ENCODE results near the gene EI24.
A peak's percentile ranks its signal among the peaks of the same experiment; 100 is the strongest.

EI24 gene

GRCh38 chr11:125579811-125580210 lies 10.5 kb downstream of the EI24 start:
- no peak for DNase-seq (ENCODE audit: low read depth in 3 of 3)

- DNase-seq (ENCODE audit: low read depth in 3 of 3), result no peak
Observed at GRCh38 chr11:125583496-125583895, 14.2 kb downstream of the EI24 start.

- DNase-seq (ENCODE audit: low read depth in 3 of 3), result no peak
Observed at GRCh38 chr11:125585487-125585886, 16.2 kb downstream of the EI24 start.

- no peak for DNase-seq (ENCODE audit: low read depth in 3 of 3)
Observed at GRCh38 chr11:125586623-125587022, 17.3 kb downstream of the EI24 start.

GRCh38 chr11:125587480-125587879 lies 18.2 kb downstream of the EI24 start:
- DNase-seq (ENCODE audit: low read depth in 3 of 3), result no peak

- DNase-seq (ENCODE audit: low read depth in 3 of 3), result no peak
Observed at GRCh38 chr11:125588505-125588904, 19.2 kb downstream of the EI24 start.

- no peak for DNase-seq (ENCODE audit: low read depth in 3 of 3)
Observed at GRCh38 chr11:125591649-125592304, 22.5 kb downstream of the EI24 start.

GRCh38 chr11:125592305-125593113 lies 23.2 kb downstream of the EI24 start, which contains the start of gene STT3A:
STT3A (plus strand) TSS chr11:125592852; CDS start chr11:125595916, 3,064 bp downstream.
- peak; percentile 94 to 98 (median 97) for DNase-seq (ENCODE audit: low read depth in 3 of 3)

- no peak for DNase-seq (ENCODE audit: low read depth in 3 of 3)
Observed at GRCh38 chr11:125593114-125593820, 24.0 kb downstream of the EI24 start.

GRCh38 chr11:125594958-125595357 lies 25.7 kb downstream of the EI24 start:
- DNase-seq (ENCODE audit: low read depth in 3 of 3), result no peak

GRCh38 chr11:125600663-125601062 lies 31.4 kb downstream of the EI24 start:
- no peak for DNase-seq (ENCODE audit: low read depth in 3 of 3)

- DNase-seq (ENCODE audit: low read depth in 3 of 3), result no peak
Observed at GRCh38 chr11:125603207-125603606, 33.9 kb downstream of the EI24 start.

GRCh38 chr11:125605417-125605816 lies 36.1 kb downstream of the EI24 start:
- no peak for DNase-seq (ENCODE audit: low read depth in 3 of 3)

GRCh38 chr11:125609545-125609944 lies 40.3 kb downstream of the EI24 start:
- DNase-seq (ENCODE audit: low read depth in 3 of 3), result no peak

GRCh38 chr11:125618383-125618782 lies 49.1 kb downstream of the EI24 start:
- no peak for DNase-seq (ENCODE audit: low read depth in 3 of 3)

- no peak for DNase-seq (ENCODE audit: low read depth in 3 of 3)
Observed at GRCh38 chr11:125621995-125622394, 52.7 kb downstream of the EI24 start.

- DNase-seq (ENCODE audit: low read depth in 3 of 3), result no peak
Observed at GRCh38 chr11:125623064-125623463, 53.8 kb downstream of the EI24 start.

GRCh38 chr11:125624756-125625213 lies 55.5 kb downstream of the EI24 start, which contains the start of gene CHEK1:
CHEK1 (plus strand) TSS chr11:125625163; CDS start chr11:125626769, 1,606 bp downstream.
- no peak for DNase-seq (ENCODE audit: low read depth in 3 of 3)

- DNase-seq (ENCODE audit: low read depth in 3 of 3), result no peak
Observed at GRCh38 chr11:125625225-125625629, 56.0 kb downstream of the EI24 start.

GRCh38 chr11:125625630-125626287 lies 56.5 kb downstream of the EI24 start:
- DNase-seq (ENCODE audit: low read depth in 3 of 3), result peak; percentile 75 to 81 (median 80)

GRCh38 chr11:125626288-125626950 lies 57.1 kb downstream of the EI24 start:
- peak in 1 of 3 donors; percentile 21 for DNase-seq (ENCODE audit: low read depth in 3 of 3)
